PC-3 (cell line): ENCODE data around the gene KANK4.

ENCODE experiments used
- EZH2 ChIP-seq: fragments of 300-600 bp; sonication (generic); IDR thresholded peaks from one replicate; pipeline ENCODE4 v1.6.1; 2017; ENCODE audit warnings: antibody characterized with exemption, mild to moderate bottlenecking, low read length; ENCODE audit not compliant: unreplicated experiment
- EZH2phosphoT487 ChIP-seq: fragments of 300-600 bp; sonication (generic); IDR thresholded peaks from 2 replicates; pipeline ENCODE4 v1.6.1; 2018; ENCODE audit warnings: mild to moderate bottlenecking, antibody characterized with exemption, low read length, borderline replicate concordance
- TF ChIP-seq, protein P1 (sequence below): fragments of 300-600 bp; sonication (generic); conservative IDR thresholded peaks from 2 replicates; pipeline ENCODE4 v1.5.1; 2017; ENCODE audit warnings: antibody characterized with exemption, low read depth, mild to moderate bottlenecking, low read length

DNA sequence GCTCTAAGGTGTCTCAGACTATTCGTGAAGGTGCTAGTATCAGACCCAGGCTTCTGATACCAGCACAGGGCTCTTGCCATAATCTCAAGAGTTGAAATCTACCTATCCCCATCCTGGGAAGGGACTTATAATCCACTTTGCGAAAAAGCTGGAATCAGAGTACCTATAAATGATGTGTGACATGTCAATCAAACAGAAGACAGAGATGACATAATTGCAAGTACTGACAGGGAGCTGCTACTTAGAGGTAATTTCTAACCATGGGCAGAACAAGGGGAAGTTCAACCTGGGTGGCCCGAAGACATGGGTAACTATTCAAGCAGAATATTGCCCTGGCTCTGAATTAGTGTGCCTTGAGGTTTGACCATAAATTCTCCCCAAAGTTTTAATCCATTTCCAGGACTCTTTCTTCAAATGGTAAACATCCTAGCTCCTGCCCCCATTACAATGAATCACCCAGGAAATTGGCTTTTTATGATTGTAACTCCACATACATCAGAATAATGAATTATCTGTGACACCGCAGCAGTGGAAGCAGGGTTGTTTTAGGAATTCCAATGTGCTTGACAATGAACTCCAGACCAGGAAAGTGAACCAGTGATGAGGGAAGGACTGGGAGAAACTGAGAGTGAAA, 37.2 kb downstream of the KANK4 start:
- TF ChIP-seq, protein P1, sequence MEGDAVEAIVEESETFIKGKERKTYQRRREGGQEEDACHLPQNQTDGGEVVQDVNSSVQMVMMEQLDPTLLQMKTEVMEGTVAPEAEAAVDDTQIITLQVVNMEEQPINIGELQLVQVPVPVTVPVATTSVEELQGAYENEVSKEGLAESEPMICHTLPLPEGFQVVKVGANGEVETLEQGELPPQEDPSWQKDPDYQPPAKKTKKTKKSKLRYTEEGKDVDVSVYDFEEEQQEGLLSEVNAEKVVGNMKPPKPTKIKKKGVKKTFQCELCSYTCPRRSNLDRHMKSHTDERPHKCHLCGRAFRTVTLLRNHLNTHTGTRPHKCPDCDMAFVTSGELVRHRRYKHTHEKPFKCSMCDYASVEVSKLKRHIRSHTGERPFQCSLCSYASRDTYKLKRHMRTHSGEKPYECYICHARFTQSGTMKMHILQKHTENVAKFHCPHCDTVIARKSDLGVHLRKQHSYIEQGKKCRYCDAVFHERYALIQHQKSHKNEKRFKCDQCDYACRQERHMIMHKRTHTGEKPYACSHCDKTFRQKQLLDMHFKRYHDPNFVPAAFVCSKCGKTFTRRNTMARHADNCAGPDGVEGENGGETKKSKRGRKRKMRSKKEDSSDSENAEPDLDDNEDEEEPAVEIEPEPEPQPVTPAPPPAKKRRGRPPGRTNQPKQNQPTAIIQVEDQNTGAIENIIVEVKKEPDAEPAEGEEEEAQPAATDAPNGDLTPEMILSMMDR: no peak
- TF ChIP-seq EZH2 (no peak), EZH2phosphoT487 (no peak)
